GM12872 (cell line): ENCODE results near the gene RNF4.

ENCODE experiments used
- TF ChIP-seq, protein P1 (sequence below): IDR thresholded peaks from 3 replicates; pipeline ENCODE4 v1.5.1; 2011; ENCODE audit warnings: low read depth, mild to moderate bottlenecking, low read length, moderate library complexity; ENCODE audit not compliant: insufficient read depth

Gene RNF4

DNA sequence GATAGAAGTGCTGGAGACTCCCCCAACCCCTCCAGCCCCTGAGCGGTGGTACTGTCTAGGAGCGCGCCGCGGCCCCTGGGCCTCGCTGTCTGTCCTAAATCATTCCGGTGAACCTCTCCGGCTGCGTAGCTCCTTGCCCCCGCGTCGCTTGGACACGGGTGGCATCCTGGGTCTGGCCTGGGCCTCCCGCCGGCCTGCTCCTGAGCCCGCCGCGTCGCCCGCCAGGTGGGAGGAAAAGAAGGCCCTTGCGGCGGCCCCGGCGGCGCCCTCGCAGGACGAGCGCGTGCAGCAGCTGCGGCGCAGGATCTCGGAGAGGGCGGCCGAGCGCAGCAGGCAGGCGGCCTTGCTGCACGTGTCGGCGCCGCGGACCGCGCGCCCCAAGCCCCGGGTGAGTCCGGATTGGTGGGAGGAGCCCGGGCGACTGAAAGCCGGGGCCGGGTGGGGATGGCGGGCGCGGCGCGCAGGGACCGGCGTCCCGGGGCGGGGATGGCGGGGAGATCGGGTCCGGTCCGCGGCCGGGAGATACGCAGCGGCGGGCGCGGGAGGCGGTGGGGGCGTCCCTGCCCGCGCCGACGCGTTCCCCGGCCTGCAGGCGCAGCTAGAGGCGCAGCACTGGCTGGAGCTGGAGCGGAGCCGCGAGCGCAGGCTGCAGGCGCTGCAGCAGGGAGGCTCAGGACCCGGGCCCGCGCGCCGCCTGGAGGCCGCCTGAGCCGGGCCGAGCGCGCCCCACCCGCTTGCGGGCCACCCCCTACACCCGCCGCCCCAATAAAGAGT is 6.5 kb upstream of the RNF4 start:
- TF ChIP-seq, protein P1, sequence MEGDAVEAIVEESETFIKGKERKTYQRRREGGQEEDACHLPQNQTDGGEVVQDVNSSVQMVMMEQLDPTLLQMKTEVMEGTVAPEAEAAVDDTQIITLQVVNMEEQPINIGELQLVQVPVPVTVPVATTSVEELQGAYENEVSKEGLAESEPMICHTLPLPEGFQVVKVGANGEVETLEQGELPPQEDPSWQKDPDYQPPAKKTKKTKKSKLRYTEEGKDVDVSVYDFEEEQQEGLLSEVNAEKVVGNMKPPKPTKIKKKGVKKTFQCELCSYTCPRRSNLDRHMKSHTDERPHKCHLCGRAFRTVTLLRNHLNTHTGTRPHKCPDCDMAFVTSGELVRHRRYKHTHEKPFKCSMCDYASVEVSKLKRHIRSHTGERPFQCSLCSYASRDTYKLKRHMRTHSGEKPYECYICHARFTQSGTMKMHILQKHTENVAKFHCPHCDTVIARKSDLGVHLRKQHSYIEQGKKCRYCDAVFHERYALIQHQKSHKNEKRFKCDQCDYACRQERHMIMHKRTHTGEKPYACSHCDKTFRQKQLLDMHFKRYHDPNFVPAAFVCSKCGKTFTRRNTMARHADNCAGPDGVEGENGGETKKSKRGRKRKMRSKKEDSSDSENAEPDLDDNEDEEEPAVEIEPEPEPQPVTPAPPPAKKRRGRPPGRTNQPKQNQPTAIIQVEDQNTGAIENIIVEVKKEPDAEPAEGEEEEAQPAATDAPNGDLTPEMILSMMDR, result peak; percentile 42; the same call in 1 of the 3 replicates

DNA sequence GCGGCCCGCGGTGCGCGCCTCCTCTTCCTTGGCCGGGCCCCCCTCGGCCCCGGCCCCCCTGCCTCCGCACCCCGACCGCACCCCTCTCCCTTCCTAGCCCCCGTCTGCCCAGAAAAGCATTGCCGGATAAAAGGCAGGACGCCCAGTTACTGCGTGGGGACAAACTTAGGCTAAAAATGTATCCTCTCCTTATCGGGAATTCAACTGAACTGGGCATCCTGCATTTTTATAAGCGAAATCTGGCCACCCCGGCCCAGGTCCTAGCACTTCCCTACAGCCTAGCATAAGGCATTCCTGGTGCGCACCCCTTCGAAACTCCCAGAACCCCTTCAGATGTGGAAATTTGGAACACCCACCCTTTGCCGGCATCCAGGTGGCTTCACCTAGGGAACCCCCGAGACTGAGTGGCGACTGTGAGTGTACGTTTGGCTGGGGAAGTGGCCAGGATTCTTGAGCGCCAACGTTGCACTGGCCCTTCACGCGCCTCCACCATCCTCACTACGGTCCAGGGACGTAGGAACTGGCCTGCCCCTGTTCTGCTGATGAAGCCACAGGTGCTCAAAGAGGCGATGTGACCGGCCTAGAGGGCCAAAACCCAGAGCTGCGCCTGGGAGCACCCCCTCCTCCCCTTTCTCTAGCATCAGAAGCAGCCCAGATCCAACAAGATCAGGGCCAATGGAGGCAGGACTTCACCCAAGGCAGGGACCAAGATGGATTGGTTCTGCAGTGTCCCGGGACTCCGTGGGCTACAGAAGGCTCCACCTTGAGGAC is 5.7 kb upstream of the RNF4 start:
- TF ChIP-seq, protein P1, result no peak

DNA sequence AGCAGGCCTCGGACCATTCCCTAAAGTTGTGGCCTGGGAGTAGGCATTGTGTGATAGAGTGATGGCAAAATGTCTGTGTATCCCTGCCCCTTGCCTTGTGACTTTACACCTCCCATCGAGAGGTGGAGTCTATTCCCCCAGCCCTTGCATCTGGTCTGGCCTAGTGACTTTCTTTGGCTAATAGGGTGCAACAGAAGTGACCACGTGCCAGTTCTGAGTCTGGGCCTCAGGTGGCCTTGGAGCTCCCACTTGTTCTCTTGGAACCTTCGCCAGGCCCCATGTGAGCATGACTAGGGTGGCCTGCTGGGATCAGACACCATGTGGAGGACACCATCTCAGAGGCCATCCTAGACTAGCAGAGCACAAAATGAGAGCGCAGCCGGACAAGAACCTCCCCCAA is 3.9 kb upstream of the RNF4 start:
- TF ChIP-seq, protein P1, result no peak

DNA sequence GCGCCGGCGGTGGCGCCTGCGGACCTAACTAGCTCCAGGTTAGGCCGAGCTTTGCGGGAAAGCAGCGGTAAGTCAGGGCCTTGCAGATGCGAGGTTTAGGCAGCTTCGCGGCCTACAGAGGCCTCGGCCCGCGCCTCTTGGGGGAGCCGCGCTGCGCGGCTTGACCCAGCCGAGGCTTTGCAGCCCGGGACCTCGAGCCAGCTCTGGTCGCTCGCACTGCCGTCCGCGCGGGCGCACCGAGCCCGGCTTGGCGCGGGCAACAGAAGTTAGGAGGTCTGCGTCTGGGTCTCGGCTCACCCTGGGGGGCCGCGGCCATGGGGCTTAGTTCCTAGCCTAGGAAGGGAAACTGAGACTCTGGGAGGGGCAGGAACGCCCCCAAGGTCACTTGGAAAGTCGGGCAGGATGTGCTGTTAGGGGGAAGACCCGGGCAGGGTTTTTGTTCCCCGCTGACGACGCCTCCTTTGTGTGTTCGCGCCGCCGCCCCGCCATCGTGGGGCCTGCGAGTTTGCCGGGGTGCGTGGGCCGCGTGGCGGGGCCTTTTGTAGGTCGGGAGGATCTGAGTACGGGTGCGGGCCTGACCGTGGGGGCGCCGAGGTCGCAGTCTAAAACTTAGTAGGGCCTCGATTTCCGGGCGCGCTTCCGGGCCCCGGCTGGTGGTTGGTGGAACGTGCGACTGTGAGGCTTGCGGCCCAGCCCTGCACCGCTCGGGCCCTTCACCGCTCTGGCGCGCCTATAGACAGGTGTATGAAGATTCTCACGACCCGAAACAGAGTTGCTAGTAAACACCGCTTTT is 482 bp downstream of the RNF4 start:
- TF ChIP-seq, protein P1, result no peak

DNA sequence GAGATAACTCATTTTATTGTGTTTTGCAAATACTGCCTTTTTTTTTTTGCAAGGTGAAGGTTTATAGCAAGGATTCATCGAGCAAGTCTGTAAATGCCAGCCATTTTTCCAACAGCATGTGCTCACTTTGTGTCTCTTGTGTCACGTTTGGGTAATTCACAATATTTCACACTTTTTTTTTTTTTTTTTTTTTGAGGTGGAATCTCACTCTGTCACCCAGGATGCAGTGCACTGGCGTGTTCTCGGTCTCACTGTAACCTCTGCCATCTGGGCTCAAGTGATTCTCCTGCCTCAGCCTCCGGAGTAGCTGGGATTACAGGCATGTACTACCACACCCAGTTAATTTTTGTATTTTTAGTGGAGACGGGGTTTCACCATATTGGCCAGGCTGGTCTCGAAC is 1.9 kb downstream of the RNF4 start:
- TF ChIP-seq, protein P1, result no peak

DNA sequence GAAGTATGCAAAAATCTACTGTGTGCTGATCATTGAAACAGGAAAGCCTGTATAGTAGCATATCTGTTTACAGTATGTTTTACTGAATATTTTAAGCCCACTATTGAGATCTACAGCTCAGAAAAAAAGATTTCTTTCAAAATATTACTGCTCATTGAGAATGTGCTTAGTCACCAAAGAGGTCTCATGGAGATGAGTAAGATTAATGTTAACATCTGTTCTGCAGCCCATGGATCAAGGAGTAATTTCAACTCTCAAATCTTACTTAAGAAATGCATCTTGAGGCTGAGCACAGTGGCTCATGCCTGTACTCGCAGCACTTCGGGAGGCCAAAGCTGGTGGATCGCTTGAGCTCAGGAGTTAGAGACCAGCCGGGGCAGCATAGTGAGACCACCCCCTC is 3.3 kb downstream of the RNF4 start:
- TF ChIP-seq, protein P1, result no peak

DNA sequence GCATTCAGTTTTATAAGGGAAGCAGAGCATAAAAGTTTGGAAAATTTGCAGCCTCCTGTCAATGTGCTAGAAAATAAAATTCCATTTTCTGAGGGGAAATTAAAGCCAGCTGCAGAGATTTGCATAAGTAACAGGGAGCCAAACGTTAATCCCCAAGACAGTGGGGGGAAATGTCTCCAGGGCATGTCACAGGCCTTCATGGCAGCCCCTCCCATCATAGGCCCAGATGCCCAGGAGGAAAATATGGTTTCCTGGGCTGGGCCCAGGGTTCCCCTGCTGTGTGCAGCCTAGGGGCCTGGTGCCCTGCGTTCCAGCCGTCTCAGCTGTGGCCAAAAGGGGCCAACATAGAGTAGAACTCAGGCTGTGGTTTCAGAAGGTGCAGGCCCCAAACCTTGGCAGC is 9.3 kb downstream of the RNF4 start:
- TF ChIP-seq, protein P1, result no peak
